ENCODE results near the gene BIRC7.

The BIRC7 gene

GRCh38 chr20:63268671-63269439, 33.1 kb downstream of the BIRC7 start:
- DNase-seq = no peak

- DNase-seq = no peak
Observed at GRCh38 chr20:63269724-63270123, 34.0 kb downstream of the BIRC7 start.

- DNase-seq = no peak
Observed at GRCh38 chr20:63270606-63271325, 35.1 kb downstream of the BIRC7 start.

- DNase-seq = peak; percentile 88
Observed at GRCh38 chr20:63272105-63273058, 36.7 kb downstream of the BIRC7 start, which contains the start of gene ARFGAP1. ARFGAP1 (plus strand) TSS chr20:63272813; CDS start chr20:63275581, 2,768 bp downstream.

- DNase-seq = no peak
Observed at GRCh38 chr20:63273059-63273579, 37.4 kb downstream of the BIRC7 start.

GRCh38 chr20:63273635-63274380, 38.1 kb downstream of the BIRC7 start:
- DNase-seq = no peak

- no peak for DNase-seq
Observed at GRCh38 chr20:63274381-63275228, 38.9 kb downstream of the BIRC7 start.

- DNase-seq = no peak
Observed at GRCh38 chr20:63275825-63276224, 40.1 kb downstream of the BIRC7 start.

GRCh38 chr20:63276956-63277355, 41.3 kb downstream of the BIRC7 start:
- DNase-seq = no peak

GRCh38 chr20:63277466-63278272, 42.0 kb downstream of the BIRC7 start:
- no peak for DNase-seq

- DNase-seq = no peak
Observed at GRCh38 chr20:63278661-63279060, 43.0 kb downstream of the BIRC7 start.

- DNase-seq = no peak
Observed at GRCh38 chr20:63279931-63280330, 44.2 kb downstream of the BIRC7 start.

GRCh38 chr20:63280371-63280770, 44.7 kb downstream of the BIRC7 start:
- DNase-seq = no peak

GRCh38 chr20:63280929-63281545, 45.3 kb downstream of the BIRC7 start:
- no peak for DNase-seq

- DNase-seq = no peak
Observed at GRCh38 chr20:63281742-63282665, 46.3 kb downstream of the BIRC7 start.

GRCh38 chr20:63282946-63283345, 47.2 kb downstream of the BIRC7 start:
- DNase-seq = no peak

- no peak for DNase-seq
Observed at GRCh38 chr20:63283397-63284082, 47.8 kb downstream of the BIRC7 start.

- DNase-seq = no peak
Observed at GRCh38 chr20:63284083-63284440, 48.4 kb downstream of the BIRC7 start.

Measured in activated T-cell treated with anti-CD3 and anti-CD28 coated beads, Interleukin-2, amount 50 U/mL, for 1 hour (primary cell).